PC-9 (cell line): ENCODE results near the gene RELL1. TPM values are rescaled to one million over a fixed set of nuclear protein-coding genes. Genes with fewer than 3 reads are reported as not detected.

ENCODE experiments used
- BruUV-seq: library from RNA; stranded (reverse); fragments of 400-500 nt; replicated peaks from 2 replicates; lab custom pipeline; 2021; lab: Mats Ljungman, UMichigan
- CTCF ChIA-PET: fragments of 300-600 bp; sonication (Branson Sonifier 250); formaldehyde crosslinking; loops from one replicate; lab custom pipeline; 2022; ENCODE audit warnings: antibody characterized with exemption; lab: Charles Lee
- POLR2A ChIA-PET: fragments of 300-600 bp; sonication (Branson Sonifier 250); formaldehyde crosslinking; loops from one replicate; lab custom pipeline; 2022; ENCODE audit warnings: antibody characterized with exemption; ENCODE audit not compliant: unreplicated experiment; lab: Charles Lee
- DNase-seq, 2 experiments: peaks; one replicate each; pipeline versions ENCODE4 v3.0.0 to v3.0.0-alpha.2; 2015 to 2022; ENCODE audit warnings: mixed read lengths in 1 of 2
- H2AFZ ChIP-seq: fragments of 200-600 bp; sonication (generic); 2 replicates; pipeline ENCODE4 v1.8.1; 2017; ENCODE audit warnings: antibody characterized with exemption
- H3F3A ChIP-seq: fragments of 200-600 bp; sonication (generic); 2 replicates; pipeline ENCODE4 v1.8.1; 2017; ENCODE audit warnings: antibody characterized with exemption, mild to moderate bottlenecking, low read depth; ENCODE audit not compliant: insufficient read depth
- H3K27ac ChIP-seq: fragments of 200-600 bp; sonication (generic); 2 replicates; pipeline ENCODE4 v1.6.1; 2016; ENCODE audit warnings: mixed run types
- H3K27me3 ChIP-seq: fragments of 200-600 bp; sonication (generic); 2 replicates; pipeline ENCODE4 v1.6.1; 2016; ENCODE audit warnings: low read depth, mixed run types; ENCODE audit not compliant: insufficient read depth
- H3K36me3 ChIP-seq: fragments of 200-600 bp; sonication (generic); 2 replicates; pipeline ENCODE4 v1.6.1; 2016; ENCODE audit warnings: low read depth, mixed run types
- H3K4me1 ChIP-seq: fragments of 200-600 bp; sonication (generic); replicated peaks from 2 replicates; pipeline ENCODE4 v1.6.1; 2016; ENCODE audit warnings: mixed run types; ENCODE audit not compliant: insufficient read depth
- H3K4me2 ChIP-seq: fragments of 200-600 bp; sonication (generic); 2 replicates; pipeline ENCODE4 v1.6.1; 2017; ENCODE audit warnings: mixed run types
- H3K4me3 ChIP-seq: fragments of 200-600 bp; sonication (generic); 2 replicates; pipeline ENCODE4 v1.6.1; 2016; ENCODE audit warnings: mixed run types
- H3K79me2 ChIP-seq: fragments of 200-600 bp; sonication (generic); 2 replicates; pipeline ENCODE4 v1.6.1; 2017; ENCODE audit warnings: low read depth, mixed run types
- H3K9me2 ChIP-seq: fragments of 200-600 bp; sonication (generic); 2 replicates; pipeline ENCODE4 v1.8.1; 2017; ENCODE audit warnings: mild to moderate bottlenecking; ENCODE audit not compliant: insufficient read depth
- H3K9me3 ChIP-seq: fragments of 200-600 bp; sonication (generic); 2 replicates; pipeline ENCODE4 v1.8.1; 2016; ENCODE audit warnings: low read depth; ENCODE audit not compliant: insufficient read depth
- H4K20me1 ChIP-seq: fragments of 200-600 bp; sonication (generic); 2 replicates; pipeline ENCODE4 v1.8.1; 2017; ENCODE audit not compliant: insufficient read depth
- EZH2 ChIP-seq: fragments of 200-600 bp; sonication (generic); IDR thresholded peaks from 2 replicates; pipeline ENCODE4 v1.8.0; 2017; ENCODE audit warnings: antibody characterized with exemption, low read depth
- intact Hi-C: fragments of 100-400 bp; cut with micrococcal nuclease; formaldehyde crosslinking; loops from one replicate; pipeline ENCODE4 v1.10.0; 2022; ENCODE audit not compliant: unreplicated experiment
- total RNA-seq: library from RNA; stranded (reverse); gene quantifications from 2 replicates; pipeline ENCODE4 v1.2.3, GENCODE V29; 2021
- TF ChIP-seq, protein P1 (sequence below): fragments of 200-600 bp; sonication (generic); conservative IDR thresholded peaks from 2 replicates; pipeline ENCODE4 v1.6.1; 2017; ENCODE audit warnings: mixed run types, antibody characterized with exemption, mild to moderate bottlenecking, moderate library complexity

RELL1 gene
- total RNA-seq, 1 experiment from 2014 or later, result 18.5 TPM

DNA sequence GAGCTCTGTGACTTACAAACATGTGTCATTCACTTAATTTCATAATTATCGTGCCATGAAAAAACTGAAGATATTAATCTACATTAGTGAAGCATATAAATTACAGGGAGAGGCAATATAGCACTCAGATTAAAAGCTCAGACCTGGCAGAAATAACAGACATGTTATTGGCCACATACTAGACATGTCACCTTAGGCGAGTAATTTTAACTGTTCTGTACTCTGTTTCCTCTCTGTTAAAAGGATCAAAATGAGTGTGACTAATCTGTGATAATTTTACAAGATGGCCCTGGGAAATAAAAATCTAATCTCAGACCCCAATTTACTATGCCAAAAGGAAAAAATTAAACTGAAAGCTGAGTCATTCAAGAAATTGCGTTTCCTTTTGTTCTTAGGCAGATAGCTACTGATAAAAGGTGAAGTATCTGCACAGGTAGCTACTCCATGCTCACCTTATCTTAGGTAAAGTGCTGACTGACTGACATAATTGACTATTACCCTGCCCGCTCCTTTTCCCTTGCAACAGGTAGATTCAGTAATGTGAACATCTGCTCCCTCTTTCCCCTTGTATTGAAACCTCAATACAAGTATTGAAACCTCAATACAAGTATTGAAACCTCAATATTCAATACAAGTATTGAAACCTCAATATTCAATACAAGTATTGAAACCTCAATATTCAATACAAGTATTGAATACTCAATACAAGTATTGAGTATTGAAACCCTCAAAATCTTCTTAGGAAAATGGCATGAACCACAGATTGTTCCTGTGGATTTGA is 33.2 kb downstream of the RELL1 start:
- Histone ChIP-seq H3K27ac (0 out of 2 replicates have a peak overlapping the region, but pooled peaks have one; percentile 20), H3K9me2 (no peaks in the 10 kb centered on the region), H3K27me3 (no peaks in the 10 kb centered on the region), H3K4me3 (no peak overlapping the region), H4K20me1 (no peaks in the 10 kb centered on the region), H2AFZ (no peak overlapping the region), H3K9me3 (peaks cover 13% of the 10 kb centered on the region), H3K4me1 (peaks cover 33% of the 10 kb centered on the region), H3K4me2 (peak overlapping the region; percentile 21; the same call in 1 of the 2 replicates), H3K79me2 (no peaks in the 10 kb centered on the region), H3K36me3 (no peaks in the 10 kb centered on the region), H3F3A (peaks cover 8% of the 10 kb centered on the region; the same call in 1 of the 2 replicates)
- ChIA-PET POLR2A (no interaction called here), CTCF (interaction anchor here (1.2 kb wide), 1 partner anchor 199 kb away, joined by 3 read pairs; a partner anchor contains a TSS)
- BruUV-seq, result no TSS peak
- intact Hi-C loops, result no loop called here
- TF ChIP-seq EZH2, result no peak
- TF ChIP-seq, protein P1, sequence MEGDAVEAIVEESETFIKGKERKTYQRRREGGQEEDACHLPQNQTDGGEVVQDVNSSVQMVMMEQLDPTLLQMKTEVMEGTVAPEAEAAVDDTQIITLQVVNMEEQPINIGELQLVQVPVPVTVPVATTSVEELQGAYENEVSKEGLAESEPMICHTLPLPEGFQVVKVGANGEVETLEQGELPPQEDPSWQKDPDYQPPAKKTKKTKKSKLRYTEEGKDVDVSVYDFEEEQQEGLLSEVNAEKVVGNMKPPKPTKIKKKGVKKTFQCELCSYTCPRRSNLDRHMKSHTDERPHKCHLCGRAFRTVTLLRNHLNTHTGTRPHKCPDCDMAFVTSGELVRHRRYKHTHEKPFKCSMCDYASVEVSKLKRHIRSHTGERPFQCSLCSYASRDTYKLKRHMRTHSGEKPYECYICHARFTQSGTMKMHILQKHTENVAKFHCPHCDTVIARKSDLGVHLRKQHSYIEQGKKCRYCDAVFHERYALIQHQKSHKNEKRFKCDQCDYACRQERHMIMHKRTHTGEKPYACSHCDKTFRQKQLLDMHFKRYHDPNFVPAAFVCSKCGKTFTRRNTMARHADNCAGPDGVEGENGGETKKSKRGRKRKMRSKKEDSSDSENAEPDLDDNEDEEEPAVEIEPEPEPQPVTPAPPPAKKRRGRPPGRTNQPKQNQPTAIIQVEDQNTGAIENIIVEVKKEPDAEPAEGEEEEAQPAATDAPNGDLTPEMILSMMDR, result no peak
- no peak for DNase-seq

DNA sequence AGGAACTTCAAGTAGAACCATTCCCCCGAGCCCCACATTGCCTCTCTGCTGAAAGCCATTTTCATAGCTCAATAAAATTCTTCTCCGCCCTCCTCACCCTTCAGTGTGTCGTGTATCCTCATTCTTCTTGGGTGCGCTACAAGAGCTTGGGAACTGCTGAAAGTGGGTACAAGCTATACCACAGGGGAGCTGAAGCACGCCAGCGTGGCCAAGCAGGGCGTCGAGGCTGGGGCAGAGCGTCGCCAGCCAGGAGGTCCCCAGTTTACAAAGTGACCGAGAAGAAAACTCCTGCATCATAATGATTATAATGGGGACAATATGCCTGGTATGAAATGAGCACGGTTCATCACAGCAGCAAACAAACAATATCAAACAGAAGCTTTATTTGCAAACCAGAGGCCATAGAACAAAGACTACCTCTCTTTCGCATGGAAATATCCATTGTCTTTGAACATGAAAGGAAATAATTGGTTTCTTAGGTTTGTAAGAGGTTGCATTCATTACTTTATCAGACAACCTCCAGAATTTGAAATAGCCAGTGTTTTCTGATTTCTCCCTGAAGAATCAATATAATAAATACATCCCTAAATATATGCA is 34.3 kb downstream of the RELL1 start:
- Histone ChIP-seq H3K4me3 (no peak overlapping the region), H3F3A (peaks cover 12% of the 10 kb centered on the region; the same call in 1 of the 2 replicates), H3K9me2 (no peaks in the 10 kb centered on the region), H3K79me2 (no peaks in the 10 kb centered on the region), H3K27me3 (no peaks in the 10 kb centered on the region), H3K9me3 (peaks cover 13% of the 10 kb centered on the region), H3K4me1 (peaks cover 40% of the 10 kb centered on the region), H3K27ac (no peak overlapping the region), H3K4me2 (no peak overlapping the region), H2AFZ (no peak overlapping the region), H4K20me1 (no peaks in the 10 kb centered on the region), H3K36me3 (no peaks in the 10 kb centered on the region)
- DNase-seq, result no peak
- intact Hi-C loops, result no loop called here
- ChIA-PET CTCF (no interaction called here), POLR2A (no interaction called here)
- no peak for TF ChIP-seq EZH2
- TF ChIP-seq, protein P1, result no peak
- no TSS peak for BruUV-seq

DNA sequence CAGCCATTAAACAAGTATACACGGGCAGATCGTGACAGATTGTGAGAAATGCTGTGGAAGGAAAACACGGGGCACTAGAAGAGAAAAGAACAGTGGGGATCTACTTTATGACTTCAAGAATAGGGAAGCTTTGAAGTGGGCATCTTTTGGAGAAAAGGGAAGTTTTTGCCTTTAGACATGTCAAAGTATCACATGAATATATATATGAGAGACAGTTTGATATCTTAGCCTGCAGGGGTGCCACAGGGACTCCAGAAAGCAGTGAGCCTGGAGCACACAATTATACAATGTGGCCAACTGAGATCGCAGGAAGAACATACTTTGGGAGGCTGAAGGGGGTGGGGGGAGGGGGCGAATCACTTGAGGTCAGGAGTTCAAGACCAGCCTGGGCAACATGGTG is 35.7 kb downstream of the RELL1 start:
- Histone ChIP-seq H3K36me3 (no peaks in the 10 kb centered on the region), H3K9me3 (peaks cover 3% of the 10 kb centered on the region; the same call in 1 of the 2 replicates), H3K27me3 (no peaks in the 10 kb centered on the region), H3K9me2 (no peaks in the 10 kb centered on the region), H3K4me2 (no peak overlapping the region), H4K20me1 (no peaks in the 10 kb centered on the region), H2AFZ (no peak overlapping the region), H3K79me2 (no peaks in the 10 kb centered on the region), H3F3A (peaks cover 12% of the 10 kb centered on the region; the same call in 1 of the 2 replicates), H3K4me3 (no peak overlapping the region), H3K4me1 (peaks cover 40% of the 10 kb centered on the region), H3K27ac (no peak overlapping the region)
- no peak for TF ChIP-seq EZH2
- TF ChIP-seq, protein P1, result no peak
- DNase-seq, result no peak
- CTCF ChIA-PET, result no interaction called here
- POLR2A ChIA-PET, result no interaction called here
- no TSS peak for BruUV-seq
- intact Hi-C loops, result no loop called here
